ENCODE results near the gene GORASP2.

GRCh38 chr2:170940066-170940465 is 11.0 kb downstream of the GORASP2 start:
- TF ChIP-seq CTCF (IDR thresholded peaks at IDR 0.05; ENCODE audit: low read length) (no peak), EZH2 (optimal IDR thresholded peaks at IDR 0.05; ENCODE audit: low read depth, low read length) (no peak)

Measured in MM.1S (cell line).